Prostate gland (tissue), 2 donors: ENCODE data around the gene MAD1L1. TPM values are rescaled to one million over a fixed set of nuclear protein-coding genes. Genes with fewer than 3 reads are reported as not detected.

Source experiments
- DNase-seq: peaks from one replicate; pipeline ENCODE4 v3.0.0-alpha.2; 2019; ENCODE audit warnings: low spot score
- H3K27ac ChIP-seq, 2 donors: fragments of 200-600 bp; sonication (generic); 2 replicates each; pipeline ENCODE4 v1.5.1; 2017 to 2019
- H3K27me3 ChIP-seq: fragments of 200-600 bp; sonication (generic); replicated peaks from 2 replicates; pipeline ENCODE4 v1.5.1; 2019; ENCODE audit not compliant: insufficient read depth
- H3K36me3 ChIP-seq, 2 donors: fragments of 200-600 bp; sonication (generic); 1 replicate in 1 of 2; 2 replicates in 1 of 2; pipeline versions ENCODE4 v1.5.1 to v1.8.1; 2017 to 2019
- H3K4me1 ChIP-seq: fragments of 200-600 bp; sonication (generic); replicated peaks from 2 replicates; pipeline ENCODE4 v1.5.1; 2019
- H3K4me3 ChIP-seq, 2 donors: fragments of 200-600 bp; sonication (generic); 2 replicates each; pipeline ENCODE4 v1.5.1; 2017 to 2019
- H3K9me3 ChIP-seq: fragments of 200-600 bp; sonication (generic); 2 replicates; pipeline ENCODE4 v1.5.1; 2017
- CTCF ChIP-seq, 4 experiments: fragments of 200-600 bp in 2 of 4; fragments of 450-650 bp in 2 of 4; sonication (generic) in 2 of 4; IDR thresholded peaks; 1 replicate in 3 of 4; 2 replicates in 1 of 4; pipeline ENCODE4 v1.5.1; 2016 to 2019; ENCODE audit warnings: antibody characterized with exemption in 4 of 4, mild to moderate bottlenecking in 2 of 4, moderate library complexity in 2 of 4
- POLR2A ChIP-seq: fragments of 450-650 bp; IDR thresholded peaks from one replicate; pipeline ENCODE4 v1.6.1; 2016; ENCODE audit warnings: antibody characterized with exemption, mild to moderate bottlenecking
- POLR2AphosphoS5 ChIP-seq: sonication (generic); formaldehyde crosslinking; IDR thresholded peaks from one replicate; pipeline ENCODE4 v1.6.1; 2017; ENCODE audit warnings: antibody characterized with exemption
- WGBS: methylation state at CpG from one replicate; pipeline ENCODE4 v1.1.5; 2018; 5-methylcytosine and 5-hydroxymethylcytosine counted together
- intact Hi-C: fragments of 100-400 bp; cut with DNase I; formaldehyde crosslinking; loops from one replicate; pipeline ENCODE4 v1.14.2; 2022
- total RNA-seq, 2 donors: library from RNA; depleted of rRNA; stranded (reverse); fragments of >200 nt; gene quantifications; one replicate each; pipeline ENCODE4 v1.1.0, GENCODE V29; 2016

Gene MAD1L1
- total RNA-seq, 2 donors from 2014 or later = 79.3 to 91.9 TPM

- H3K27me3 ChIP-seq = no peaks in the 10 kb centered on the region
These were observed 265.0 kb downstream of the MAD1L1 start for GRCh38 chr7:1967512-1968396.

GRCh38 chr7:1966631-1967200 lies 266.0 kb downstream of the MAD1L1 start:
- H3K36me3 ChIP-seq = no peaks in the 10 kb centered on the region
- no peak overlapping the region for H3K27ac ChIP-seq
- H3K4me3 ChIP-seq = no peak overlapping the region
- intact Hi-C loops = no loop called here
- WGBS = 92% methylated on average over 26 of the region's 26 CpGs
- TF ChIP-seq POLR2AphosphoS5 (no peak), POLR2A (no peak), CTCF (IDR thresholded peaks at IDR 0.05) (no peak)
- H3K9me3 ChIP-seq = no peaks in the 10 kb centered on the region
- no peaks in the 10 kb centered on the region for H3K27me3 ChIP-seq
- no peak for DNase-seq
- H3K4me1 ChIP-seq = no peaks in the 10 kb centered on the region

More at GRCh38 chr7:1967512-1968396, 265.0 kb downstream of the MAD1L1 start:
- no peak overlapping the region for H3K27ac ChIP-seq
- intact Hi-C loops = no loop called here
- no peak for TF ChIP-seq POLR2A
- no peak for TF ChIP-seq CTCF (IDR thresholded peaks at IDR 0.05)
- no peak for TF ChIP-seq POLR2AphosphoS5
- 96% methylated on average over 45 of the region's 45 CpGs for WGBS
- no peaks in the 10 kb centered on the region for H3K4me1 ChIP-seq
- no peak overlapping the region for H3K4me3 ChIP-seq
- no peaks in the 10 kb centered on the region for H3K36me3 ChIP-seq
- no peak for DNase-seq
- H3K9me3 ChIP-seq = no peaks in the 10 kb centered on the region

GRCh38 chr7:1965579-1966294 lies 267.0 kb downstream of the MAD1L1 start:
- no peak for DNase-seq
- Histone ChIP-seq H3K36me3 (no peaks in the 10 kb centered on the region), H3K27ac (no peak overlapping the region), H3K4me1 (no peaks in the 10 kb centered on the region), H3K4me3 (no peak overlapping the region), H3K27me3 (no peaks in the 10 kb centered on the region), H3K9me3 (no peaks in the 10 kb centered on the region)
- intact Hi-C loops = no loop called here
- WGBS = 93% methylated on average over 24 of the region's 26 CpGs
- no peak for TF ChIP-seq CTCF (IDR thresholded peaks at IDR 0.05)
- TF ChIP-seq POLR2A = no peak
- TF ChIP-seq POLR2AphosphoS5 = no peak

GRCh38 chr7:1964913-1965578 lies 267.7 kb downstream of the MAD1L1 start:
- intact Hi-C loops = no loop called here
- Histone ChIP-seq H3K36me3 (no peaks in the 10 kb centered on the region), H3K9me3 (no peaks in the 10 kb centered on the region), H3K4me3 (no peak overlapping the region), H3K4me1 (no peaks in the 10 kb centered on the region), H3K27me3 (no peaks in the 10 kb centered on the region), H3K27ac (no peak overlapping the region)
- 81% methylated on average over 25 of the region's 25 CpGs for WGBS
- TF ChIP-seq POLR2AphosphoS5 = no peak
- TF ChIP-seq CTCF (IDR thresholded peaks at IDR 0.05) = no peak
- TF ChIP-seq POLR2A = no peak
- no peak for DNase-seq
